A549 (cell line): ENCODE data around the gene SLFN11. TPM values are rescaled to one million over a fixed set of nuclear protein-coding genes. Genes with fewer than 3 reads are reported as not detected.

Experiments
- ATAC-seq, 2 experiments: fragments of 200-7000 bp in 1 of 2; fragments of >200 bp in 1 of 2; cut with Nextera tagmentation in 1 of 2; cut with Tn5 transposase in 1 of 2; 3 replicates each; pipeline versions ENCODE4 v1.8.0 to v1.9.1; 2018 to 2020; ENCODE audit warnings: mild to moderate bottlenecking in 1 of 2, moderate library complexity in 1 of 2
- CTCF ChIA-PET: fragments of 300-600 bp; sonication (Branson Sonifier 250); formaldehyde crosslinking; extraction: SDS; loops from one replicate; lab custom pipeline; 2021; ENCODE audit warnings: antibody characterized with exemption, inconsistent platforms; lab: Yijun Ruan, JAX
- POLR2A ChIA-PET: fragments of 350-600 bp; formaldehyde crosslinking; extraction: SDS; loops from one replicate; lab custom pipeline; 2021; ENCODE audit warnings: antibody characterized with exemption, inconsistent platforms; lab: Yijun Ruan, JAX
- DNase-seq, 2 experiments: peaks; one replicate each; pipeline versions ENCODE4 v3.0.0 to v3.0.0-alpha.2; 2011 to 2016; ENCODE audit warnings: low read depth in 1 of 2, low spot score in 1 of 2
- FAIRE-seq: peaks from 2 replicates; lab custom pipeline; 2011; peaks lifted over from hg19 to GRCh38; lab: Jason Lieb, UNC
- H3K27ac ChIP-seq, 2 experiments: fragments of >200 bp; sonication (Bioruptor Twin); formaldehyde crosslinking; 3 replicates each; pipeline ENCODE4 v1.5.1; 2016 to 2017
- H3K4me1 ChIP-seq: fragments of >200 bp; sonication (Bioruptor Twin); formaldehyde crosslinking; 3 replicates; pipeline ENCODE4 v1.6.1; 2016
- H3K4me2 ChIP-seq: fragments of >200 bp; sonication (Bioruptor Twin); formaldehyde crosslinking; 3 replicates; pipeline ENCODE4 v1.6.1; 2016
- H3K4me3 ChIP-seq: fragments of >200 bp; sonication (Bioruptor Twin); formaldehyde crosslinking; 3 replicates; pipeline ENCODE4 v1.5.1; 2016
- H3K9me3 ChIP-seq: fragments of >200 bp; sonication (Bioruptor Twin); formaldehyde crosslinking; 3 replicates; pipeline ENCODE4 v1.6.1; 2016
- CEBPB ChIP-seq, 2 experiments: fragments of >200 bp in 1 of 2; sonication (Bioruptor Twin) in 1 of 2; formaldehyde crosslinking in 1 of 2; IDR thresholded peaks; 2 replicates each; pipeline ENCODE4 v1.6.1; 2012 to 2016
- CHD2 ChIP-seq: fragments of 150-350 bp; IDR thresholded peaks from 2 replicates; pipeline ENCODE4 v1.6.1; 2014; ENCODE audit warnings: low read length; ENCODE audit not compliant: partially characterized antibody
- ESRRA ChIP-seq: fragments of 150-350 bp; IDR thresholded peaks from 2 replicates; pipeline ENCODE4 v1.6.1; 2014; ENCODE audit warnings: mild to moderate bottlenecking, low read length, borderline replicate concordance
- FOSB ChIP-seq: fragments of 250-450 bp; sonication (Bioruptor Pico); IDR thresholded peaks from 2 replicates; pipeline ENCODE4 v1.5.0; 2020; ENCODE audit warnings: mild to moderate bottlenecking, moderate library complexity
- FOXS1 ChIP-seq: fragments of 250-450 bp; sonication (Bioruptor Pico); IDR thresholded peaks from 2 replicates; pipeline ENCODE4 v1.5.0; 2020; ENCODE audit warnings: mild to moderate bottlenecking, moderate library complexity
- HES2 ChIP-seq: fragments of >200 bp; sonication (Bioruptor Twin); formaldehyde crosslinking; IDR thresholded peaks from 2 replicates; pipeline ENCODE4 v1.6.1; 2016
- HOXA7 ChIP-seq: fragments of 250-450 bp; sonication (Bioruptor Pico); IDR thresholded peaks from 2 replicates; pipeline ENCODE4 v1.5.0; 2020; ENCODE audit warnings: mild to moderate bottlenecking, moderate library complexity
- HOXB13 ChIP-seq: fragments of 250-450 bp; sonication (Bioruptor Pico); IDR thresholded peaks from 2 replicates; pipeline ENCODE4 v1.5.0; 2020; ENCODE audit warnings: low read depth, mild to moderate bottlenecking, moderate library complexity
- RCOR1 ChIP-seq: fragments of 150-350 bp; IDR thresholded peaks from 2 replicates; pipeline ENCODE4 v1.6.1; 2014; ENCODE audit warnings: antibody characterized with exemption, low read length, low read depth
- REST ChIP-seq: fragments of 200-600 bp; sonication (generic); IDR thresholded peaks from 2 replicates; pipeline ENCODE4 v1.6.1; 2016; ENCODE audit warnings: antibody characterized with exemption, mild to moderate bottlenecking, moderate library complexity
- RFX5 ChIP-seq: fragments of 450-650 bp; IDR thresholded peaks from 2 replicates; pipeline ENCODE4 v1.7.1; 2014; ENCODE audit warnings: antibody characterized with exemption, mild to moderate bottlenecking, moderate library complexity
- TP53 ChIP-seq: fragments of 250-450 bp; sonication (Bioruptor Pico); IDR thresholded peaks from 2 replicates; pipeline ENCODE4 v1.5.0; 2021; ENCODE audit warnings: mild to moderate bottlenecking, moderate library complexity
- WGBS: methylation state at CpG from one replicate; pipeline ENCODE4 v1.1.6; 2017; ENCODE audit errors: missing lambda C conversion rate; 5-methylcytosine and 5-hydroxymethylcytosine counted together
- polyA plus RNA-seq, 4 experiments: library from polyadenylated mRNA; depleted of rRNA in 3 of 4; stranded (reverse); fragments of >200 nt; fragmentation: RNase III in 1 of 4; extraction: RNeasy Plus Mini Kit Qiagen cat#74134 plus additional on column Dnase treatment in 1 of 4; gene quantifications; 2 replicates in 3 of 4; 3 replicates in 1 of 4; pipeline ENCODE4 v1.2.3, GENCODE V29; 2011 to 2017
- TF ChIP-seq, protein P1 (sequence below): fragments of >200 bp; sonication (Bioruptor Twin); formaldehyde crosslinking; IDR thresholded peaks from 3 replicates; pipeline ENCODE4 v1.6.1; 2016
- TF ChIP-seq, protein P2 (sequence below): fragments of 250-450 bp; sonication (Bioruptor Pico); IDR thresholded peaks from 2 replicates; pipeline ENCODE4 v1.5.0; 2020; ENCODE audit warnings: low read depth, mild to moderate bottlenecking, moderate library complexity

The SLFN11 gene
- polyA plus RNA-seq, 2 of the 4 experiments (the other 2 are of a cell fraction) = 8.2 to 27.2 TPM

DNA sequence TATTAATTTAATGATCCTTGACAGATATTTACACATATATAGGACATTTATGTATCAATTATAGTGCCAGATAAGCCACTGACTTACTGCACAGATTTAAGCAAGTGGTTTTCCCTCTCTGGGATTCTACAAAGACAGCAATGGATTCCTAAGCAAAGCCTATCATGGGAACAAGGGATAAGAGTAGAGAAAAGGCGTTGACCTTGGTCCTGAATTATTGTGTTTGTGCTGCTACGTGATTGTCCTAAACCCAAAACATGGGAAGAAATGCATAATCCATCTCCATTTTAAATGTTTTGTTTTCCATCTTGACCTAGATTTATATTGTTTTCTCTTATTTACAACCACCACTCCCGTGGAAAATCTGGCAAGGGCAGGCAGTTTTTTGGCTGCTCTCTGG lies 14.0 kb downstream of the SLFN11 start:
- 58% methylated on average over 3 of the region's 3 CpGs for WGBS
- Histone ChIP-seq H3K4me1 (no peaks in the 10 kb centered on the region), H3K9me3 (no peaks in the 10 kb centered on the region), H3K27ac (no peak overlapping the region), H3K4me3 (no peak overlapping the region), H3K4me2 (no peak overlapping the region)
- ATAC-seq (no peak), FAIRE-seq (no peak), DNase-seq (no peak)
- TF ChIP-seq CHD2 (no peak), REST (peak; percentile 75; the same call in 1 of the 2 replicates)
- POLR2A ChIA-PET = no interaction called here
- CTCF ChIA-PET = interaction anchor here (1.3 kb wide), 2 partner anchors 14 to 47 kb away, joined by 3 read pairs; partner anchors contain the start of gene SLFN11

GRCh38 chr17:35352284-35352683 lies 21.1 kb downstream of the SLFN11 start:
- 82% methylated on average over 6 of the region's 6 CpGs for WGBS
- no peak overlapping the region for H3K4me2 ChIP-seq
- no peaks in the 10 kb centered on the region for H3K9me3 ChIP-seq
- ChIA-PET CTCF (interaction anchor here (1.1 to 1.4 kb wide), 2 partner anchors 10 to 12 kb away, joined by 4 to 5 read pairs; no protein-coding TSS in a partner anchor), POLR2A (no interaction called here)
- peak; percentile 23 for FAIRE-seq
- ATAC-seq = no peak
- no peaks in the 10 kb centered on the region for H3K4me1 ChIP-seq
- H3K4me3 ChIP-seq = no peak overlapping the region
- H3K27ac ChIP-seq = no peak overlapping the region
- no peak for TF ChIP-seq ESRRA
- no peak for TF ChIP-seq RCOR1
- no peak for TF ChIP-seq REST
- TF ChIP-seq FOSB = no peak
- TF ChIP-seq HOXA7 = no peak
- no peak for TF ChIP-seq HES2
- TF ChIP-seq, protein P1, sequence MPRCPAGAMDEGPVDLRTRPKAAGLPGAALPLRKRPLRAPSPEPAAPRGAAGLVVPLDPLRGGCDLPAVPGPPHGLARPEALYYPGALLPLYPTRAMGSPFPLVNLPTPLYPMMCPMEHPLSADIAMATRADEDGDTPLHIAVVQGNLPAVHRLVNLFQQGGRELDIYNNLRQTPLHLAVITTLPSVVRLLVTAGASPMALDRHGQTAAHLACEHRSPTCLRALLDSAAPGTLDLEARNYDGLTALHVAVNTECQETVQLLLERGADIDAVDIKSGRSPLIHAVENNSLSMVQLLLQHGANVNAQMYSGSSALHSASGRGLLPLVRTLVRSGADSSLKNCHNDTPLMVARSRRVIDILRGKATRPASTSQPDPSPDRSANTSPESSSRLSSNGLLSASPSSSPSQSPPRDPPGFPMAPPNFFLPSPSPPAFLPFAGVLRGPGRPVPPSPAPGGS = no peak
- TF ChIP-seq, protein P2, sequence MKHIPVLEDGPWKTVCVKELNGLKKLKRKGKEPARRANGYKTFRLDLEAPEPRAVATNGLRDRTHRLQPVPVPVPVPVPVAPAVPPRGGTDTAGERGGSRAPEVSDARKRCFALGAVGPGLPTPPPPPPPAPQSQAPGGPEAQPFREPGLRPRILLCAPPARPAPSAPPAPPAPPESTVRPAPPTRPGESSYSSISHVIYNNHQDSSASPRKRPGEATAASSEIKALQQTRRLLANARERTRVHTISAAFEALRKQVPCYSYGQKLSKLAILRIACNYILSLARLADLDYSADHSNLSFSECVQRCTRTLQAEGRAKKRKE = no peak
- no peak for TF ChIP-seq CEBPB (IDR thresholded peaks at IDR 0.05)
- no peak for TF ChIP-seq HOXB13
- no peak for TF ChIP-seq FOXS1 (CRISPR knock-in tag)
- TF ChIP-seq TP53 = no peak
- no peak for TF ChIP-seq RFX5
- DNase-seq = no peak
